ELR (cell line): ENCODE measurements around the gene CD82.

ENCODE experiments used
- DNase-seq: peaks from one replicate; pipeline ENCODE4 v3.0.0-alpha.2; 2015; ENCODE audit warnings: low read depth

The CD82 gene

DNA sequence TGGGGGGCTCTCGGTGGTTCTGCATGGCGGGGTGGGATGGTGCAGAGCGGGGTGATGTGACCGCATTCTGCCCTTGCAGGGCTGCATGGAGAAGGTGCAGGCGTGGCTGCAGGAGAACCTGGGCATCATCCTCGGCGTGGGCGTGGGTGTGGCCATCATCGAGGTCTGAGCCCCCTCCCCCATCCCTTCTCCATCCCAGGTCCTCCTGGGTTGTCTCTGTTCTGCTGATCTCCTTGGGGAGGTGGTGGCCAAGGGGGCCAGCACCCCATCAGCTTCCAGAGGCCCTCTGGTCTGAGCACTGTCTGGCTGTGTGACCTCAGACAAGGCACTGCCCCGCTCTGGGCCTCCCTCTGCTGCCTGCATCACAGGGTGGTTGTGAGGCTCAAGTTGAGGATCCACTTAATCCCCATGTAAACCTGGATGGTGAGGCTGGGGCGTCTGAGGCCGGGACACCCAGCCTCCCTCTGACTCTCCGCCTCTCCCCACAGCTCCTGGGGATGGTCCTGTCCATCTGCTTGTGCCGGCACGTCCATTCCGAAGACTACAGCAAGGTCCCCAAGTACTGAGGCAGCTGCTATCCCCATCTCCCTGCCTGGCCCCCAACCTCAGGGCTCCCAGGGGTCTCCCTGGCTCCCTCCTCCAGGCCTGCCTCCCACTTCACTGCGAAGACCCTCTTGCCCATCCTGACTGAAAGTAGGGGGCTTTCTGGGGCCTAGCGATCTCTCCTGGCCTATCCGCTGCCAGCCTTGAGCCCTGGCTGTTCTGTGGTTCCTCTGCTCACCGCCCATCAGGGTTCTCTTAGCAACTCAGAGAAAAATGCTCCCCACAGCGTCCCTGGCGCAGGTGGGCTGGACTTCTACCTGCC lies 53.3 kb downstream of the CD82 start:
- DNase-seq: no peak

DNA sequence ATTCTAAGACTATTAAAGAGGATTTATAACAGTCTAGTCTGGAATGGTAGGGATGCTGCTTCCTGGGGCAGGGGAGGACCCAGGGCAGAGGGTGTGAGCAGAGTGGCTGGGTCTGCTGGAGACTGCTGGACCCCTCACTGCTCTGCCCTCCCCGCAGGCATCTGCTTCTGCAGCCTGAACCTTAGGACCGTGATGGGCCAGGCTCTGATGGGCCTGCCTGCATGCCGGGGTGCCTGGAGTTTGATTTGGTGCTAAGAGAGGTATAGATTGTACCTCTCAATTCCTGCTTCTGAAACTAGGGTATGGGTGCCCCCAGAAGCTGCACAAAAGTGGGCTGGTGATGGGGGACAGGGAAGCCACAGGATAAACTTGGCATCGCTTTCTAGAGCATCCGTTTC lies 54.9 kb downstream of the CD82 start:
- DNase-seq: no peak

DNA sequence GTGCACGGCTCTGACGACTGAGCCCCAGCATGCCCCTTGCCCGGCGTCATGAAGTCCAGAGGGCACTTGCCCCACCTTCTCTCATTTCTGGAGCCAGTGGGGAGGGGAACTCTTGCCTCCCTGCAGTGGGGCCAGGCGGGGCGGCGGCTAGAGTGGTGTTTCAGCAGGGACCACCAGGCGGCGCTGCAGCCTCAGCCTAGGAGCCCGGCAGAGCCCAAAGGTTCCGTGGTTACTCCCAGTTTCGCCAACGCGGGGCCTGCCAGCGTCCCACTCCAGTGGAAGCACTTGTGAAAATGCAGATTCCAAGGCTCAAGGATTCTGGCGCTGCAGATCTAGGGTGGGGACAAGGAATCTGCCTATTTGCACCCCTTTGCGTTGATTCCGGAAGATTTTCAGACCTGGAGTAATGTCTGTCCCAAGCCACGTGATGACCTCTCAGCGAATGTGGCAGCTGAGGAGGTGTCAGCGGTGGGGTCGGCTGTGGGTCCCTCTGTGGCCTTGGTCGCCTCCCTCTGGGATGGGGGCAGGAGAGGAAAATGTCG lies 55.7 kb downstream of the CD82 start:
- DNase-seq: peak; percentile 66

DNA sequence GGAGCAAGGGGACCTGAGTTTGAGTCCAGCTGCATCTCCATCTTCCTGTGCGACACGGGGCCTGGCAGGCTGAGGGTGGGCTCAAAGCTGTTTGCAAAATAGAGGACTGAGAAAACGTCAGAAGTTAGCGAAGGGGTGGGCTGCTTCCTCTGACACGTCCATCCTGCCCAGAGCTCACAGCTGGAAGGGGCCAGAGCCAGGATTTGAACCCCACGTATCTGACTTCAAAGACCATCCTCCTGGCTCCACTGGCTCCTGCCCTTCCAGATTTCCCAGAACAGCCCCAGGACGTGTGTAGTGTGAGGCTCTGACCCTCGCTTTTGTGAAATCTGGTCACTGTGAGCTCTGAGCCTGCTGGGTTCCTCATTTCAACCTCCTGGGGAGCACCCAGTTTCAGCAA lies 56.3 kb downstream of the CD82 start:
- DNase-seq: no peak

DNA sequence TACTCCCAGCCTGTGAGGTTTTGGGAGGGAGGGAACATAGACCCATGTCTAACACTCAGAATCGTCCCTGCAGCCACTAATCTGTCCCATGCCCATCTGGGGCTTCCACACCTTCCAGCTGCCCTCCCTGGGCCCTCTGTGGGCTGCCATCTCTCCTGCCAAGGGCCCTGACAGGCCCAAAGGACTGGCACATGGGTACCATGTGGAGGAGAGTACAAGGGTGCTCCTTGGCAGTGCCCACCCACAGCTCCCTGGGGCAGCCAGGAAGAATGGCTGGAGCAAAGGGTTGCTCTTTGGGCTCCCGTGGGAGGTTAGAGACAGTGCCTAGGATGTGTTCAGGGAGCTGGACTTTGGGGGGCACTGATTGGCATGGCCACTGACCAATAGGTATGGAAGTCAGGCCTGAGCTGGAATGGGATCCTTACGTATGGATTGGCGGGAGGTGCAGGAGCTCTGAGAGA lies 56.8 kb downstream of the CD82 start:
- DNase-seq: no peak

DNA sequence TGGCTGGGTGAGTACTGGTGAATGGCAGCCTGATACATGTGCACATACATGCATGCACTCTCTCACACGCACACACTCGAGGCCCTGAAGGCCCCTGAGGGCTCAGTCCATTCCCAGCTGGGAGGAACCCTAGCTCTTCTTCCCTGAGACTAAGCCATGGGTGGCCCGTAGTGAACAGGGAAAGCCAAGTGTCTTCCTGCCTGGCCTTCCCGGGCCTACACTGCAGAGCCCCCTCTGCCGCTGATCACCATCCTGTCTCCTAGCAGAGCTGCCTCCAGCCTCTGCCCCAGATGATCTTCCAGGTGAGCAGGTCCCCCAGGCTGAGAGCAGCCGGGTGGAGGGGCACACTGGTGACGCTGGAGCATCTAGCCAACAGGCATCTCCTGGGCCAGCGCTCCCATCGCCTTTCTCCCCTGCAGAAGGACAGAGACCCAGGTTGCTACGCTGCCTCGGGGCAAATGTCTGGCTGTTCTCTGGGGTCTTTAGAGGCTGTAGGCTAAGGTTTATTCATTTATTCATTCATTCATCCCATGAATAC lies 57.3 kb downstream of the CD82 start:
- DNase-seq: no peak

DNA sequence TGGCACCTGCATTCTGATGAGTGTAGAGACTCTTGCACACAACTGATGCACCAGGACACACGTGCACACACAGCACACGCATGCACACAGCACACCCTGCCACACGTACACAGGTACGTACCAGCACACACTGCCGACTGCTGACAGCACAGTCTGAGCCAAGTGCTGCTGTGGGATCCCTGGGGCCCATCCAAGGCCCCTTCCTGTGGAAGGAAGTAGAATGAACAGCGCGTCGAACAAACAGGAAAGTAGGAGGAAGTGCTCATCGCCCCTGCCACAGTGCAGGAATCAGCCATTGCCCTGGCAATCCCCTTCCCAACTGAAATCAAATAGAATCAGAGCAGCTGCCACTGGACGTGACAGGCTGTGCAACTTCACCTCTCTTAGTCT lies 57.9 kb downstream of the CD82 start:
- DNase-seq: no peak

DNA sequence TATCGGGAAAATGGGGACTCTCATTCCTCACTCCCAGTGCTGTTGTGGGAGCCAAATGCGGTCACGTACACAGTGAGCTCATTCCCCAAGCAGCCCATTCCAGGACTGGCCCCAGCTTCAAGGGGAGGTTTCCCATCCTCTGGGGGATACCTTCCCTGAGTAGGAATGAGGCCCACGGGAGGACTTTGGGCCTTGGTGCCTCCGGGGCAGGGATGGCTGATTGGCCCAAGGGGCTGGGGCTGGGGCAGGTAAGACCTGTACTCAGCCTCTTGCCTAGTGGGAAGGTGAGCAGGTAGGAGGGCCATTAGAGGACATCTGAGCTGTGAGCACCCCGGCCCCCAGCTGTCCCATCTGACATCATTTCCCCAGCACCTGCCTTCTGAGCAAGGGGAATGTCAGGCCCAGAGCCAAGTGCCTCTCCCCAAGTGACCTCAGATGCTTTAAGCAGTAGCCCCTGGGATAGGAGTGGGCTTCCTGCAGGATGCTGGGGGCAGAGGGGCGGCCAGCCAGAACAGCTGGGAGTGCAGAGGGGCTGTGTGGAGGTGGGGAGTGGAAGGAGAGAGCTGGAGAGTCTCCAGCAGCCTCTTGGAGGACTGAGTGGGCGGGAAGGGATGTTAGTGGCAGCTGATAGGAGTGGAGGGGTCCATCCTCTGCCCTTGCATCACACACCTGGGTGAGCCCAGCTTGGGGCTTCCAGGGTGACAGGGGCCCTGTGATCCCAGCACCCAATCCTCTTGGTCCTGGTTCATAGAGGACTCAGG lies 58.4 kb downstream of the CD82 start:
- no peak for DNase-seq

DNA sequence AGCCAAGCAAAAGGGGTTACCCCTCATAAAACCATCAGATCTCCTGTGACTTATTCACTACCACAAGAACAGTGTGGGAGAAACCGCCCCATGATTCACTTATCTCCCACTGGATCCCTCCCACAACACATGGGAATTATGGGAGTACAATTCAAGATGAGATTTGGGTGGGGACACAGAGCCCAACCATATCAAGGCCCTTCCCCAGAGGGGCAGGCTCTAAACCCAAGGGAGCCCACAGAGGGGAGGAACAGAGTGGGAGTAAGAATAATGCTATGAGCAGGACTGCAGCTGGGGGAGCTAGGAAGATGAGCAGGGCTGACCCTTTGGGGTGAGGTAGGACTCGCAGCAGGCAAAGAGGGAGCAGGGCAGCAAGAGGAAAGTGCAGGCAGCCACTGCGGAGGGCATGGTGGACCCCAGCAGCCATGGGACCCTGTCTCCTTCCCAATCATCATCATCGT lies 59.3 kb downstream of the CD82 start:
- DNase-seq: no peak

DNA sequence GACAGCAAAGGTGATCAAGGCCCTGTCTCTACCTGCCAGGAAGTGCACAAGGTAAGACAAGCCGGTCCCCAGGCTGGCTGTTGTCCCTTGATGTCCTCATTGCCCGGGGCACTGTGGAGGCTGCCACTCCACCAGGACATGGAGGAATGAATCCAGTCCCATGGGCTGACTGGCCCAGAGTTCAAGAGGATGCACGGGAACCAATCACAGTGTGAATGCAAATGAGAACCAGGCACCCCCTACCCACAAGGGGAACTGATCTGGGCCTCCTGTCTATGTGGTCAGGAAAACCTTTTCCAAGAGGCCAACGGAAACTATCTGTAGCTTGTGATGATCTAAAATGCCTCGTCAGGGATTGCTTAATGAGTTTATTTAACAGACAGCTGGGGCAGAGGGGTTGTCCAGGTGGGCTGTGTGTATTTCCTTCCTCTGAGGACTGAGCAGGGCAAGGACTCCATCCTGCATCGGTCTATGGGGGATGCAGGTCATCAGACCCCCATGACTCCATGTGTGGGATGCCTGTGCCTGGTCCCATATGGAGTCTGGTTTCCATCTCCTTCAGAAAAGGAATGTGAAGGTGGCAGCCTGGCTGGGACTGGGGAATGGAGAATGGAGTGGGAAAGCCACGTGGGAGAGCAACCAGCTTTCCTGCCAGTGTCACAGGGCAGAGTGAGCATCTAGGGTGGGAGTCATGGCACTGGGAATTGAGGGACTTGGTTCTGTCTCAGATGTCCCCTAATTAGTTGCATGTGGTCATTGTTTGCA lies 60.5 kb downstream of the CD82 start:
- no peak for DNase-seq

DNA sequence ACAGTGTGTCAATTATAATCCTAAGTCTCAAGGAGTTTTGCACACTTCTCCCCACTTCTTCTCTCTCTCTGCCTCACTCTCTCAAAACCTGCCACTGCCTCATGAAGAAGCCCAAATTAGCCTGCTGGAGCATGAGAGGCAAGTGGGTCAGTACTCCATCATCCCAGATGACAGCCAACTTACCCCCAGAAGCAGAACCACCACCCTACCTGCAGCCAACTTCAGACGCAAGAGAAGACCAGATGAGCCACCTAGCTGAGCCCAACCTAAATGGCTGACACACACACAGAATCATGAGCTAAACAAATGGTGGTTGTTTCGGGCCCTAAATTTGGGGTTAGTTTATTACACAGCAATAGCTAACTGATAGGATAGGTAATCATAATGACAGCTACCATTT lies 61.2 kb downstream of the CD82 start:
- DNase-seq: no peak

DNA sequence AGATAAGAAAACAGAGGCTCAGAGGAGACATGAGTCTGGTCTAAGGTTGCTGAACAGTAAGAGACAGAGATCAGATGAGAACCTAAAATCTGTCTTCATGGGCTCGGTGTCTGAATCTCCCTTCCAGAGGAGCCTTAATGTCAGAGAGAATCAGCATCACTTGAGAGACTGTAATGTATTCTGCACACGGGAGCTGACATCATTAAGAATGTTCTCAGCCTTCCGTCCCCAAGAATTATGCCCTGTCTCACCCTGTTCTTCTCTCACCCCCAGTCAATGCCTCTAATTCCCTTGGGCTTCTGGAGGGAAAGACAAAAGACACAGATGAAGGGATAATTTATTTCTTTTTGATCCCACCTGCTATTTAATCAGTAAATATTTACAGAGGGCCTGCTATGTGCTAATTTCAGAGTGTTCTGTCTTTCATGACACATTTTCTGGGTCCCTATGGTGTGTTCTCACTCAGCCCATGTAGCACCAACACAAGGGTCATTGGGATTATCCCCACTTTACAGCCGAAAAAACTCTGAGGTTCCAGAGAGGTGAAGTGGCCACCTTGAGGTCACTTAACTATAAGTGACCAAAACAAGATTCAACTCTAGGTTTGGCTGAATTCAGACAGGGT lies 61.8 kb downstream of the CD82 start:
- no peak for DNase-seq

DNA sequence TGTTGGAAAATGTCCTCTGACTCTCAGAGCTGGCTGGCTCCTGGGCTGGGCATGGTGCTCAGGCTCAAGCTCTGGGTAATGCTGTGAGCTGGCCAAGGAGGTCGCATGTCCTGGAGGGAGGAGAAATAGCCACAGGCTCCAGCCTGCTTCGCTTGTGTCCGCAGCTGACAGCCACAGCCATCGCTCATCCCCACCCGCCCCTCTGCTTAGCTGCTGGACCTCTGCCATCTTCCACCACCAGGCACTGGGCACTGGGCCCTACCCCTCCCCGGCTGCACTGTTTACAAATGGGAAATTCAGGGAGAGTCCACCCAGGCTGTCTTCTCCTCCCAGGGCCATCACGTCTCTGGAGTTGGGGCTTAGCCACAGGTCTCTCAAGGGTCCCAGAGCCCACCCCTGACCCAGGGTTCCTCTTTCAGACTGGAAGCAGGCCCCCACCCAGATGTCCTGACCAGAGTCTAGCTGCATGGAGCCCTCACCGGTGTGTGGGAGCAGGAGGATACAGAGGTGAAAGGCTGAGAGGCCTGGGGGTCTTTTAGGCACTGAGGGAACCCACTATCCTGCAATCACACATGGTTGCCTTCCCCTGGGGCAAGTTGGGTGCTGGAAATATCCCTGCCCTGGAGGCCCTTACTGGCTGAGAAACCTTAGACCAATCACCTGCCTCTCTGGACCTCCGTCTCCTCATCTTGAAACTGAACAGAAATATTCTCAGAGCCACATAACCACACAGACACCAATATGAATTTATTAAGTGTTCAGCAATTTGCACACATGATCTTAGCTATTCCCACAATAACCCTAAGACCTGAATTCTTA lies 62.7 kb downstream of the CD82 start:
- peak; percentile 10 for DNase-seq

DNA sequence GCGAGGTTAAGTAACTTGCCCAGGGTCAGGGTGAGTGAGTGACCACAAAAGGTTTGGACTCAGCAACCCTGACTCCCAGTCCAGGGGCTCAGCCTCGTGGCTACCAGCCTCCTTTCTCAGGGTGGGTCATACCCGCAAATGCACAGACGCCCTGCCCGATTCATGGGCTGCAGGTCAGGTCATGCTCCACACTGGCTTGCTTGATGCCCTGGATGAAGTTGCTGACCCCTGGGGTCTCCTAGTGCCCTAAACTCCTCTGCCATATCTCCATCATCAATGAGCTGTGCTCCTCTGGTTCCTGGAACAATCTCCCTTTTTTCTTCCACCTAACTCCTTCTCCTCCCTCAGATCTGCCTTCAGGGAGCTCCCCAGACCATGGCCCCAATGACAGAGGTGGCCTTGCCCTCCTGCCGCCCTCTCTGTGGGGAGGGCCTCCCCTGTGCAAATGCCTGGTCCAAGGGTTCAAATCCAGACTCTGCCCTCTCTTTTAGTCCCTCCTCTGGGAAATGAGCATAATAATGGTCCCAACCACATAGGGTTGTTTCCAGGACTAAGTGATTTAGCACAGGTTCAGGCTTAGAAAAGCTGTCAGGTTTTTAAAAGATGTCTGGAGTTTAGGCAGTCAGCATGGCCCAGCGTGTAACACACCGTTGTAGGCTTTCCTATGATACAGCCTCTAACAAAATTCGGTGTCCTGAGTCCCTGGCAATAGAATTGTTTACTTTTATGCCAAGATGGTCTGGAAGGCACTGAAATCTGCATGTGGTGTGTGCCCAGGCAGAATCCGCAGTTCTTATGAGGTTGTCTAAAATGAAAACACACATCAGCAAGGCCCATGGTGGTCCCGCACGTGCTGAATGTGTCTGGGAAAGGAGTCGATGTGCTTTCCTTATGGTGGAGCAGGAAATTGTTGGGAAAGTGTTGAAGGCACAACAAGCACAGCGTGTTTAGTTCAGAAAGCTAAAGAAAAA lies 63.6 kb downstream of the CD82 start:
- no peak for DNase-seq

DNA sequence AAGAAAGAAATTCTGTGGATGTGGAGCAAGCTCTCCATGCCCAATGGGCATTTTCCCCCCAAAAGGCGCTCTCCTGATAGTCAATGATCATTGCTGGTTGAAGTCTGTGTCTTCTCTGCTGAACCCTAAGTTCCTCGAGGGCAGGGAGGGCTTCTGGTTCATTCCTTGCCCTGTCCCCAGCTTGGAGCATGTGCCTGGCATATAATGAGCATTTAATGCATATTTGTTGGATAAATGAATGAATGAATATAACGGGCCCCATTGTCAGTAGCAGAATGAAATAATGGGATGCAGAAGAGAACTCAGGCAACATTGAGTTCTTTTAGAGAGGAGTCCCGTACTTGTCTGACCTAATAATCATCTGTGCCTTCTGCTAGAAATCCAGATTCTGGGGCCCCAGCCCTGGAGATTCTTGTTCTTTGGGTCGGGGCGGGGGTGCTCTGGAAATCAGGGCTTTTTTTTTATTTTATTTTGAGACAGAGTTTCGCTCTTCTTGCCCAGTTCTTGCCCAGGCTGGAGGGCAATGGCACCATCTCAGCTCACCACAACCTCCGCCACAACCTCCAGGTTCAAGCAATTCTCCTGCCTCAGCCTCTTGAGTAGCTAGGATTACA lies 64.4 kb downstream of the CD82 start:
- DNase-seq: no peak

DNA sequence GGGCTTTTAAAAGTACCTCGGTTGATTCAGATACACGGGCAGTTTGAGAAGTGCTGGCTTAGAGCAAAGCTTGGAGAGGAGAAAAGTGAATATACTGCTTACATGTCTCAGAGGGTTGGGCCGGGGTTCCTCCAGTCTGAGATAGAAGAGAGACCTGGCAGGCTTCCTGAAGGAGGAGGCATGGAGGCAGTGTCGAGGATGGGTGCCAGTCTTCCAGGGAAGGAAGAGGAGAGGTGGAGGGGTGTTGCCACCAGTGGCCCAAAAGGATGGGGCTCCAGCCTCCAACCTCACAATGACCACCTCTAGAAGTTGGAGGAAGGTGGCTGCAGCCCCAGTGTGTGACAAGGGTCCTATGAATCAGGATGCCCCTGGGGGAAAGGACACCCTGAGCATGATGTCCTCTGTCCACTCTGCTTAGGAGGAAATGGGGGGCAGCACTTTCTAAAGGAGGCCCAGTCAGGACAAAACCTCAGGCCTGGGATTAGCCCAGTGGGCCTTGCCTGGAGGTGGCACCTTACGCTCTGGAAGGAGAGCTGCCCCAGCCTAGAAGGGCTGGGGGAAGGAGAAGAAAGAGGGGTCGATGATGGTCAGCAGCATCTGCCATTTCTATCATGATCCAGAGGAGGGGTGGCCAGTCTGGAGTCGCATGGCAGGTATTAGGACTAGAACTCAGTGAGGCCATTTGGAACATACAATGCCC lies 65.2 kb downstream of the CD82 start:
- no peak for DNase-seq

DNA sequence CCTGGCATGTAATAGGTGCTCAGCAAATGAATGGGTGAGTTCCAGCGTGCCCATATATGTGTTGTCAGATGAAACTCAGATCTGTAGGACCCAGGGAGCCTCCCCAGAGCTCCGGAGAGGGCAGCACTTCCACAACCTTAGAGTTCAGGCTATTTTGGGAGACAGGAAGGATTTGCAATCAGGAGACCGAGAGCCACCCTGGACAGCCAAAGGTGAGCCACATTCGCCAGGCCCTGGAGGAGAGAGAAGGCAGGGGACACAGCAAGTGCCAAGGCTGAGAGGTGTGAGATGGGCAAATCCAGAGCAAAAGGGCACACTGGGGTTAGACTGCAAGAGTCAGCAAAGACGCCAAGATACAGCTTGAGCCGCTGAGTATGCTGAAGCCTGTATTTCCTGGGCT lies 66.4 kb downstream of the CD82 start:
- no peak for DNase-seq

DNA sequence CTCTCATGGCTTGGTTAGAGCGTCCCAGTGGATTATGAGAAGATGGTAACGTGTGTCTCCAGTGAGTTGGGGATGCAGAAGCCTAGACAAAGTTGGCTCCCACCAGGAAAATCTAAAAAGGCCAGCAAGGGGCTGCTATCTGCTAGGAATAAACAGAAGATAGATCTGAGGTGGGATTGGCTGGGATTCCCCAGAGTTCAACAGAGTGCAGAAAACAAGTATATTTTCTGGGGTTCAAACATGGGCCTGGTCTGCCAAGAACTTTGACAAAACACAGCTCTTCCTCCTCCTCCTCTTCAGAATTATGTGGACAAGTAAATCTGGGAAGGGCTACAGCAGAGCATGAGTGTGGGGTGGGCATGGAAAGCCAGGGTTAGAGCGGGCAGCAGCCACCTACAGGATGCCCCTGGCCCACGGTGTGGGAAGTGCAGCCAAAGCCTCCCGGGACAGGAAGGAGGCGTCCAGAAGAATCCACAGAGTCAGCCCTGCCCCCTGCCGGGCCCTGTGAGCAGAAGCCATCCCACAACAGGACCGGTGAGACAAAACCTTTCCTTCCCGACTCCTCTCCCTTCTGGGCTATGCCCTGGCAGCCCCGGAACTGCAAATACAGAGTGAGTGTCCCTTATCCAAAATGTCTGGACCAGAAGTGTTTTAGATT lies 67.1 kb downstream of the CD82 start:
- peak; percentile 43 for DNase-seq
